Measurements from ENCODE around the gene ASB2. TPM values are rescaled to one million over a fixed set of nuclear protein-coding genes. Genes with fewer than 3 reads are reported as not detected.

The ASB2 gene
- total RNA-seq, 1 donor from 2014 or later: 251 TPM

- Histone ChIP-seq H3K27me3 (ENCODE audit: low read depth) (no peaks in the 10 kb centered on the region), H3K27ac (replicated peaks) (peak overlapping the region; percentile 75), H3K4me3 (peak overlapping the region; percentile 37), H3K4me1 (peaks cover 99% of the 10 kb centered on the region), H3K9me3 (replicated peaks) (no peaks in the 10 kb centered on the region), H3K36me3 (peaks cover 75% of the 10 kb centered on the region)
- TF ChIP-seq CTCF (IDR thresholded peaks at IDR 0.05; ENCODE audit: borderline replicate concordance): no peak
- intact Hi-C loops (cut with micrococcal nuclease): no loop called here
- DNase-seq: no peak
Measured at GRCh38 chr14:93956514-93957332, 19.6 kb downstream of the ASB2 start.

- no peak for TF ChIP-seq CTCF (IDR thresholded peaks at IDR 0.05; ENCODE audit: borderline replicate concordance)
- H3K4me3 ChIP-seq: peak overlapping the region; percentile 37
- H3K27me3 ChIP-seq (ENCODE audit: low read depth): no peaks in the 10 kb centered on the region
- no peak for DNase-seq
- peaks cover 92% of the 10 kb centered on the region for H3K4me1 ChIP-seq
- intact Hi-C loops (cut with micrococcal nuclease): no loop called here
- H3K27ac ChIP-seq (replicated peaks): peak overlapping the region; percentile 75
- H3K9me3 ChIP-seq (replicated peaks): no peaks in the 10 kb centered on the region
- H3K36me3 ChIP-seq: peaks cover 75% of the 10 kb centered on the region
Measured at GRCh38 chr14:93955850-93956481, 20.4 kb downstream of the ASB2 start.

- Histone ChIP-seq H3K4me3 (peak overlapping the region; percentile 11), H3K27ac (replicated peaks) (peak overlapping the region; percentile 75), H3K4me1 (peaks cover 84% of the 10 kb centered on the region), H3K27me3 (ENCODE audit: low read depth) (no peaks in the 10 kb centered on the region), H3K9me3 (replicated peaks) (no peaks in the 10 kb centered on the region), H3K36me3 (peaks cover 80% of the 10 kb centered on the region)
- TF ChIP-seq CTCF (IDR thresholded peaks at IDR 0.05; ENCODE audit: borderline replicate concordance): no peak
- no peak for DNase-seq
- intact Hi-C loops (cut with micrococcal nuclease): no loop called here
Measured at GRCh38 chr14:93954900-93955849, 21.2 kb downstream of the ASB2 start.

- no peak for TF ChIP-seq CTCF (IDR thresholded peaks at IDR 0.05; ENCODE audit: borderline replicate concordance)
- H3K27ac ChIP-seq (replicated peaks): peak overlapping the region; percentile 75
- intact Hi-C loops (cut with micrococcal nuclease): no loop called here
- DNase-seq: no peak
- H3K9me3 ChIP-seq (replicated peaks): no peaks in the 10 kb centered on the region
- H3K4me3 ChIP-seq: no peak overlapping the region
- no peaks in the 10 kb centered on the region for H3K27me3 ChIP-seq (ENCODE audit: low read depth)
- H3K4me1 ChIP-seq: peaks cover 77% of the 10 kb centered on the region
- peaks cover 80% of the 10 kb centered on the region for H3K36me3 ChIP-seq
Measured at GRCh38 chr14:93954516-93954830, 21.9 kb downstream of the ASB2 start.

GRCh38 chr14:93953739-93954515 is 22.4 kb downstream of the ASB2 start:
- Histone ChIP-seq H3K27me3 (ENCODE audit: low read depth) (no peaks in the 10 kb centered on the region), H3K27ac (replicated peaks) (peak overlapping the region; percentile 75), H3K36me3 (peaks cover 80% of the 10 kb centered on the region), H3K9me3 (replicated peaks) (no peaks in the 10 kb centered on the region), H3K4me1 (peaks cover 72% of the 10 kb centered on the region), H3K4me3 (no peak overlapping the region)
- intact Hi-C loops (cut with micrococcal nuclease): no loop called here
- DNase-seq: no peak
- TF ChIP-seq CTCF (IDR thresholded peaks at IDR 0.05; ENCODE audit: borderline replicate concordance): no peak

All from left ventricle myocardium inferior (tissue), 1 donor.